Measurements from ENCODE around the gene RBMS1. TPM values are rescaled to one million over a fixed set of nuclear protein-coding genes. Genes with fewer than 3 reads are reported as not detected.

Gene RBMS1
- total and polyA plus RNA-seq, 2 experiments from 2014 or later: 55.5 to 94.8 TPM

- Histone ChIP-seq H3K9me2 (ENCODE audit: insufficient read depth) (no peaks in the 10 kb centered on the region), H3K4me3 (no peak overlapping the region), H3K27me3 (ENCODE audit: insufficient read depth) (no peaks in the 10 kb centered on the region), H3K27ac (ENCODE audit: low read depth) (no peak overlapping the region), H3K4me2 (no peak overlapping the region), H3K36me3 (ENCODE audit: insufficient read depth) (no peaks in the 10 kb centered on the region), H2AFZ (no peak overlapping the region), H3F3A (replicated peaks; ENCODE audit: low read depth) (no peaks in the 10 kb centered on the region), H3K79me2 (replicated peaks; ENCODE audit: insufficient read depth) (no peaks in the 10 kb centered on the region; the same call in 1 of the 2 replicates), H3K4me1 (ENCODE audit: insufficient read depth) (peaks cover 15% of the 10 kb centered on the region), H4K20me1 (replicated peaks; ENCODE audit: insufficient read depth) (0 out of 2 replicates have a peak, but pooled peaks cover under 1% of the 10 kb centered on the region)
- DNase-seq (ENCODE audit: low spot score): no peak
- Mint-ChIP-seq H3K27ac (no peak overlapping the region), H3K27me3 (ENCODE audit: insufficient read depth, low read depth, poor library complexity) (no peaks in the 10 kb centered on the region), H3K36me3 (ENCODE audit: low read depth) (peaks cover 13% of the 10 kb centered on the region), H3K4me3 (no peak overlapping the region), H3K4me1 (peaks cover 20% of the 10 kb centered on the region), H3K9me3 (no peaks in the 10 kb centered on the region)
- no peak for ATAC-seq
- TF ChIP-seq POLR2AphosphoS5 (IDR thresholded peaks at IDR 0.05; ENCODE audit: low read depth) (no peak), JUNB (IDR thresholded peaks at IDR 0.05; ENCODE audit: unreplicated experiment) (no peak), CTCF (conservative IDR thresholded peaks at IDR 0.05; ENCODE audit: low read depth in 2 of 2) (no peak), ETS1 (IDR thresholded peaks at IDR 0.05) (no peak), EZH2phosphoT487 (IDR thresholded peaks at IDR 0.05; ENCODE audit: unreplicated experiment) (no peak), ZNF462 (CRISPR knock-in tag; IDR thresholded peaks at IDR 0.05) (no peak), EZH2 (IDR thresholded peaks at IDR 0.05; ENCODE audit: low read depth, unreplicated experiment) (no peak), ZNF331 (CRISPR knock-in tag; IDR thresholded peaks at IDR 0.05; ENCODE audit: low read depth) (no peak), STAT1 (IDR thresholded peaks at IDR 0.05; ENCODE audit: unreplicated experiment) (no peak), CREB1 (CRISPR knock-in tag; IDR thresholded peaks at IDR 0.05; ENCODE audit: low read depth) (no peak), REST (IDR thresholded peaks at IDR 0.05; ENCODE audit: unreplicated experiment) (no peak), ZNF114 (CRISPR knock-in tag; IDR thresholded peaks at IDR 0.05) (no peak)
These were observed 190.1 kb downstream of the RBMS1 start for GRCh38 chr2:160303527-160303926.

Data from GM23338 (cell line).